HG03378 (cell line): Measurements from ENCODE around the gene SH3RF2.
"Not testable (repeated sequence)": the region's sequence is repeated elsewhere in the genome, so short reads cannot be mapped to it uniquely, and the experiment has no call there.

Source experiments
- ATAC-seq: cut with Tn5 transposase; IDR thresholded peaks from one replicate; pipeline ENCODE4 v1.9.1; 2021; ENCODE audit warnings: mild to moderate bottlenecking, moderate library complexity; ENCODE audit not compliant: unreplicated experiment

SH3RF2 gene, protein sequence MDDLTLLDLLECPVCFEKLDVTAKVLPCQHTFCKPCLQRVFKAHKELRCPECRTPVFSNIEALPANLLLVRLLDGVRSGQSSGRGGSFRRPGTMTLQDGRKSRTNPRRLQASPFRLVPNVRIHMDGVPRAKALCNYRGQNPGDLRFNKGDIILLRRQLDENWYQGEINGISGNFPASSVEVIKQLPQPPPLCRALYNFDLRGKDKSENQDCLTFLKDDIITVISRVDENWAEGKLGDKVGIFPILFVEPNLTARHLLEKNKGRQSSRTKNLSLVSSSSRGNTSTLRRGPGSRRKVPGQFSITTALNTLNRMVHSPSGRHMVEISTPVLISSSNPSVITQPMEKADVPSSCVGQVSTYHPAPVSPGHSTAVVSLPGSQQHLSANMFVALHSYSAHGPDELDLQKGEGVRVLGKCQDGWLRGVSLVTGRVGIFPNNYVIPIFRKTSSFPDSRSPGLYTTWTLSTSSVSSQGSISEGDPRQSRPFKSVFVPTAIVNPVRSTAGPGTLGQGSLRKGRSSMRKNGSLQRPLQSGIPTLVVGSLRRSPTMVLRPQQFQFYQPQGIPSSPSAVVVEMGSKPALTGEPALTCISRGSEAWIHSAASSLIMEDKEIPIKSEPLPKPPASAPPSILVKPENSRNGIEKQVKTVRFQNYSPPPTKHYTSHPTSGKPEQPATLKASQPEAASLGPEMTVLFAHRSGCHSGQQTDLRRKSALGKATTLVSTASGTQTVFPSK

DNA sequence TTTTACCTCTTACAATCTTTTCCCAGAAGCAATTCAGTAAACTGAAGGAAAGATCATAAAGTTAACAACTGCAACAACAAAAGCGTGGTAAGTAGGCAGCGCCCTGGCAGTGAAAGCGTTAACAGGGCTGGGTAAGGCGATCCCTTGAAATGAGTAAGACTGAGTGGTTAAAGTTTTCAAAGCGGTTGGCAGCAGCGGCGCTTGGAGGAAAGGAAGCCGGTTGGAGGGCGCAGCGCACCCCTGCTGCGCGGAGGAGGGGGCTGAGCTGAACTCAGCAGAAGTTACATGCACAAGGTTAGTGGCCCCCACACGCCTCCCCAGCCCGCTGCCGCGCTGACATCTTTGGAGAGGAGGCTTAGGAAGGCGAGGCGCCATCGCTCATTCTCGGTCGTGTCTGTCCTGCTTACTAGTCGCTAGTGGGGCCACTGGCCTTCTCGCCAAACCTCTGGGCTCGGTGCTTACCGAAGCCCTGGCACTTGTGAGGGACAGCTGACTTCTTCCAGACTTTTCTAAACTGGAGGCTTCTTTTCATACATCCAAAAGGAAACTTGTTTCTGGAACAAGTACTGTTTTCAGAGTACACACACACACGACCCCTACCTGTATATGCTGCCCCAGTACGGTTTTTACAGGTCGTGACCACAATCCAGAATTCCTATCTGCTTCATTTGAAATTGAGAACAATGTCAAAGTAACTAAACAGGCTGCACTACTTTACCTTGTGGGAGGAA, at the start of gene SH3RF2:
Gene SH3RF2, plus strand, starts transcription at position 178 of the 731 bp plus-strand sequence. CDS start 1,351 bp downstream, outside the sequence.
- ATAC-seq: no peak

DNA sequence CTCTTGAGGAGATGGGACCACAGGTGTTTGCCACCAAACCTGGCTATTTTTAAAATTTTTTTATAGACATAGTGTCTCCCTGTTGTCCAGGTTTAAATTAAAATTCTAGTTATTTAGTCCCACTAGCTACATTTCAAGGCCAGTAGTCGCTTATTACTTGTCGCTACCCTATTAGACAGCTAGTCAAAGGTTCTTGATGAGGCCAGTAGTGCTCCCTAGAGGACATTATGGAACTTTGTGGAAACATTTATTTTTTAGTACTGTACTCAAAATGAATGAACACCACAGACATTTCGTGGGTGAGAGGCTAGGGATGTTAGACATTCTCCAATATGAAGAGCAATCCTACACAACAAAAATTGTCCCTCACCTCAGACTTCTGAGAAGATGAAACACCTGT, 49.2 kb upstream of the SH3RF2 start:
- no peak for ATAC-seq

GRCh38 chr5:145887976-145888574, 48.3 kb upstream of the SH3RF2 start:
- peak; percentile 51 for ATAC-seq

GRCh38 chr5:145889611-145890010, 46.8 kb upstream of the SH3RF2 start:
- no peak for ATAC-seq

- not testable (repeated sequence) for ATAC-seq
Measured at GRCh38 chr5:145891378-145891777, 45.0 kb upstream of the SH3RF2 start.

GRCh38 chr5:145898171-145898570, 38.2 kb upstream of the SH3RF2 start:
- ATAC-seq: no peak

DNA sequence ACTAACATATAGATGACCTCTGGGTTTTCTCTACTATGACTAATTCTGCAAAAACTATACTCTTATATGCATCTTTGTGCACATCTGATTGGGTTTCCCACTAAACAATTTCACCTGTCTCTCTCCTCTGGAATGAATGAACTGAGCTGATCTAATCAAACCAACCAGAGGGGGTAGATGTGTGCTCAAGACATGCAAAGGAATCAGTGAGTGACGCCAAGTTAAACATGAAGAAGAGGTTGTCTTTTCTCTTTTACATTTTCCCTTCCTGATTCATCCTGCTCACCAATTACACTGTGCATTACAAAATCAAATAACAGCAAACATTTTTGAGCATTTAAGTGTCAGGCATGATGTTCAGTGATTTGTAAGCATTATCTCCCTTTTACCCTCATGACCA, 34.0 kb upstream of the SH3RF2 start:
- ATAC-seq: no peak

- no peak for ATAC-seq
Measured at GRCh38 chr5:145903113-145903512, 33.3 kb upstream of the SH3RF2 start.

DNA sequence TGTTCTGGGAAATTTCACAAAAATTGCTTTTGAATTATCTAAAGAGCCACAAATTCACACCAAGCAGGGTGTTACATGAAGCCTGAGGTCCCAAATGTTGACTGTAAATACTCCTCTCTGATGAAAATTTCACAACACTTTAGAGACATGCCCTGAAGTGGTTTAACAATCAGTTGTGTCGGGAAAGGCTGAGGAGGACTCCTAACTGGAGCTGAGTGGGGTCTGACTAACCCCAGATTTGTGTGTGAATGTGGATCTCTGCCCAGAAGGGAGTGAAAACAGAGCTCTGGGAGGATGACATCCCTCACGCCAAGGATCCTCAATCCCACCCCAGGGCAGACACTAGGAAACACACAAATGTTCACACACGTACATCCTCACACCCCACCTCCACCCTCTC, 32.5 kb upstream of the SH3RF2 start:
- no peak for ATAC-seq

DNA sequence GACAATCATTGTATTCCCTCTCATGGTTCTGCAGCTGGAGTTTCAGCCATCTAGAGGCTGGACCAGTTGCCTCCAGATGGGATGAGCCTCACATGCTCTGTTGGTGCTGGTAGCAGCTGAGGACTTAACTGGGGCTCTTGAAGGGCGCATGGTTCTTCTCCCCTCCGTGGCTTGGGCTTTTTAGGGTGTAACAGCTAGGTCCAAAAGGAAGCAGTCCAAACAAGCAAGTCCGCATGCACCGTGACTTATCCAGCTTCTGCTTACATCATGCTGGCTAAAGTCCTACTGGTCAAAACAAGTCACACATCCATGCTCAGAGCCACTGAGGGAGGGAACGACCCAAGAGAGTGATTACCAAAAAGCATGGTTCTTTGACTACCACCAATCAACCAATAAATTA, 31.6 kb upstream of the SH3RF2 start:
- ATAC-seq: no peak

- ATAC-seq: no peak
Measured at GRCh38 chr5:145906401-145906800, 30.0 kb upstream of the SH3RF2 start.

- no peak for ATAC-seq
Measured at GRCh38 chr5:145908206-145908960, 28.0 kb upstream of the SH3RF2 start.

- ATAC-seq: no peak
Measured at GRCh38 chr5:145911164-145911563, 25.2 kb upstream of the SH3RF2 start.

GRCh38 chr5:145912019-145912418, 24.4 kb upstream of the SH3RF2 start:
- ATAC-seq: no peak

DNA sequence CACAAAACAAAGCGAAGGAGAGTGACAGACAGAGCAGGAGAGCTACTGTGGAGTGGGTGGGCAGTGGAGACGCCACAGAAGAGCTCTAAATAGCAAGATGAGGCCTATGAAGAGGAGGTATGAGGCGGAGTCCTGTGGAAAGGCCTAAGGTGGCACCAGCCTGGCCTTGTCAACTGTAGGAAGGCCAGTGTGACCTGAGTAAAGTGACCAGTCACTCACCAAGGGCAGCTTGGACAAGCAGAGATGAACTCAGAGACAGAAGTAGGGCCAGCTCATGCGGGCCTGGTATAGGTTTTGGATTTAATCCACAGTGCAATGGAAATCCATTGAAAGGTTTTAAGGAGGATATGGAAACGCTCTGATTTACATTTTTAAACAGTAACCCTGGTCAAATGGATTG, 23.8 kb upstream of the SH3RF2 start:
- ATAC-seq: no peak

DNA sequence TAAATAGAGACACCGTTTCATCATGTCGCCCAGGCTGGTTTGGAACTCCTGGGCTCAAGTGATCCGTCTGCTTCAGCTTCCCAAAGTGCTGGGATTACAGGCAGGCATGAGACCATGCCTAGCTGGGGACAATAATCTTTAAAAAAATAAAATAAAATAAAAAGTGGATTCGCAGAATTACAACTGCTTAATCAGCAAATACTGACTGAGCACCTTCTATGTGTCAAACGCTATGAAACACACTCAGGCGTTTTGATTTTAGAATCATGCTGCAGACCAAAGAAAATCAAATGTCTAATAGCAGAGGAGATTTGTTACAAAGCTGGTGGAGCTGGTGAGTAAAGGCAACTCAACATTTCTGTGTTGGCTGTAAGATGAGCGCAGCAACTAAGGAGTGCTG, 22.7 kb upstream of the SH3RF2 start:
- no peak for ATAC-seq

GRCh38 chr5:145915970-145916638, 20.3 kb upstream of the SH3RF2 start:
- ATAC-seq: no peak

GRCh38 chr5:145917288-145917687, 19.1 kb upstream of the SH3RF2 start:
- no peak for ATAC-seq

DNA sequence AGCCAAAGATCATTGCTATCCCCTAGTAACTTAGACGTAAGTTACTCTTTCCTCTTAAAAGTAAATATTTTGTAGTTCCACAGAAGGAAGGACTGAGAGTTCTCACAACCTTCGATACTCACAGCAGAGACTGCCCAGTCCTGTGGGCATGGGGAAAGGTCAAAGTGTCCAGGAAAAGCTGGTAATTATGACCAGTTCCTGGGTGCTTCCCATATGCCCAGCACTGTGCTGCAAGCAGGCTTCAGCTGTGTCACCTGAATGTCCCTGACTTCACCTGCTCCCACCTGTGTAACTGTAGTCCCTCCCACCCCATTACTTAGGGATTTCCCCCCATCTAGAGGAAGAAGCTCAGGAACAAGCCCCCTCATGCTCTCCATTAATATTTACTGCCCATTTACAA, 18.0 kb upstream of the SH3RF2 start:
- no peak for ATAC-seq

DNA sequence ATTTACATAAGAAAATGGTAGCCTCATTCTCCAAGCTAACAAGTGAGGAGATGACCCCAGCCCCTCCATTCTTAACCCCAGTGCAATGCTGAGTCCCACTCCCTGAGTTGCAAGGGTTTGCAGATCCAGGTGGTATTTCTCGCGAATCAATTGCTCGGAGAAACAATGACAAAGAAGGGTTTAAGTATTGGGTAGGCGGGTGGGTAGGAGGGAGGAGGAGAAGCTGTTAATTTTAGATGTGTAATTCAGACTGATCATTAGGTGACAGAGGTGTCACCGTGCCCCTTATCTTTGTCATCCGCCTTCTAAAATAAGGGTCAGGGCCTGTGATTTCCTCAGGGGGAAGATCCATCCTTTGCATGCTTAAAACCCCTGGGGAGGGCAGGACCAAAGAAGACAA, 17.0 kb upstream of the SH3RF2 start:
- ATAC-seq: no peak
